ENCODE data around the gene ZKSCAN5. TPM values are rescaled to one million over a fixed set of nuclear protein-coding genes. Genes with fewer than 3 reads are reported as not detected.

The ZKSCAN5 gene
- total and polyA plus RNA-seq, 7 experiments from 2014 or later, result 4.1 to 11.0 (median 8.1) TPM

- ATAC-seq, result peak; percentile 26
- H3K36me3 Mint-ChIP-seq, result peaks cover 13 to 77% (median 39%) of the 10 kb centered on the region in 5 donors
- DNase-seq, result no peak
- intact Hi-C loops (cut with micrococcal nuclease), result no loop called here
- CTCF ChIA-PET, result interaction anchor here (0.6 kb wide), 1 partner anchor 765 kb away, joined by 4 read pairs; no protein-coding TSS in a partner anchor
- peaks cover 0 to 5% (median 4%) of the 10 kb centered on the region in 7 donors for H3K4me1 Mint-ChIP-seq
- no peak overlapping the region for H3K27ac ChIP-seq (ENCODE audit: low read depth, low read length)
- no peaks in the 10 kb centered on the region for H3K27me3 Mint-ChIP-seq
- POLR2A ChIA-PET, result interaction anchor here (1.1 kb wide), 1 partner anchor 11 kb away, joined by 3 read pairs; the partner anchor contains the start of gene ZNF394
- peaks cover 0 to 26% (median 16%) of the 10 kb centered on the region in 11 donors for H3K9me3 Mint-ChIP-seq
- H3K27ac Mint-ChIP-seq, result peak overlapping the region in 2 of 9 donors; percentile 5 to 20
- peaks cover 6 to 15% (median 13%) of the 10 kb centered on the region in 3 experiments for H3K9me3 ChIP-seq (ENCODE audit: control insufficient read depth in 2 of 3, low read length in 3 of 3)
- no peak overlapping the region for H3K4me3 ChIP-seq (ENCODE audit: low read length)
- peaks cover 8 to 35% (median 13%) of the 10 kb centered on the region in 3 experiments for H3K36me3 ChIP-seq (ENCODE audit: control insufficient read depth in 2 of 3, insufficient read depth in 3 of 3, low read length in 3 of 3)
- H3K4me3 Mint-ChIP-seq, result no peak overlapping the region
- no peaks in the 10 kb centered on the region for H3K4me1 ChIP-seq (ENCODE audit: control insufficient read depth in 2 of 2, insufficient read depth in 2 of 2, low read length in 2 of 2)
- H3K27me3 ChIP-seq (ENCODE audit: control insufficient read depth in 2 of 2, insufficient read depth in 2 of 2, low read length in 2 of 2), result no peaks in the 10 kb centered on the region
These were observed 15.2 kb upstream of the ZKSCAN5 start for GRCh38 chr7:99489235-99489634.

- H3K4me1 Mint-ChIP-seq, result peaks cover 0 to 5% (median 0%) of the 10 kb centered on the region in 7 donors
- no peaks in the 10 kb centered on the region for H3K27me3 Mint-ChIP-seq
- ChIA-PET CTCF (no interaction called here), POLR2A (interaction anchor here (0.7 to 1.3 kb wide), 3 partner anchors 9 to 40 kb away, joined by 3 to 4 read pairs (median 3); partner anchors contain the start of gene ZKSCAN5)
- Histone ChIP-seq H3K27ac (ENCODE audit: low read depth, low read length) (no peak overlapping the region), H3K36me3 (ENCODE audit: control insufficient read depth in 2 of 3, insufficient read depth in 3 of 3, low read length in 3 of 3) (peaks cover 16 to 42% (median 20%) of the 10 kb centered on the region in 3 experiments), H3K4me3 (ENCODE audit: low read length) (no peak overlapping the region), H3K27me3 (ENCODE audit: control insufficient read depth in 2 of 2, insufficient read depth in 2 of 2, low read length in 2 of 2) (no peaks in the 10 kb centered on the region), H3K9me3 (ENCODE audit: control insufficient read depth in 2 of 3, low read length in 3 of 3) (peaks cover 6 to 21% (median 15%) of the 10 kb centered on the region in 3 experiments), H3K4me1 (ENCODE audit: control insufficient read depth in 2 of 2, insufficient read depth in 2 of 2, low read length in 2 of 2) (no peaks in the 10 kb centered on the region)
- peaks cover 16 to 81% (median 43%) of the 10 kb centered on the region in 5 donors for H3K36me3 Mint-ChIP-seq
- intact Hi-C loops (cut with micrococcal nuclease), result no loop called here
- ATAC-seq (peak; percentile 20), DNase-seq (no peak)
- H3K4me3 Mint-ChIP-seq, result no peak overlapping the region
- H3K9me3 Mint-ChIP-seq, result peaks cover 0 to 30% (median 19%) of the 10 kb centered on the region in 11 donors
- no peak overlapping the region for H3K27ac Mint-ChIP-seq
These were observed 13.6 kb upstream of the ZKSCAN5 start for GRCh38 chr7:99490878-99491277.

GRCh38 chr7:99493823-99494222 lies 10.6 kb upstream of the ZKSCAN5 start:
- no peak overlapping the region for H3K4me3 ChIP-seq (ENCODE audit: low read length)
- peaks cover 14 to 15% of the 10 kb centered on the region in 2 donors for H3K4me1 ChIP-seq (ENCODE audit: control insufficient read depth in 2 of 2, insufficient read depth in 2 of 2, low read length in 2 of 2)
- Mint-ChIP-seq H3K4me1 (peaks cover 10 to 25% (median 19%) of the 10 kb centered on the region in 7 donors), H3K9me3 (peaks cover 0 to 32% (median 19%) of the 10 kb centered on the region in 11 donors), H3K36me3 (peaks cover 22 to 80% (median 51%) of the 10 kb centered on the region in 5 donors), H3K27me3 (no peaks in the 10 kb centered on the region), H3K27ac (peak overlapping the region in 4 of 9 donors; percentile 14 to 73 (median 47)), H3K4me3 (peak overlapping the region in 1 of 10 donors; percentile 34)
- H3K27ac ChIP-seq (ENCODE audit: low read depth, low read length), result no peak overlapping the region
- POLR2A ChIA-PET, result interaction anchor here (1.0 kb wide), 1 partner anchor 29 kb away, joined by 3 read pairs; no protein-coding TSS in a partner anchor
- no peaks in the 10 kb centered on the region for H3K27me3 ChIP-seq (ENCODE audit: control insufficient read depth in 2 of 2, insufficient read depth in 2 of 2, low read length in 2 of 2)
- DNase-seq (no peak), ATAC-seq (no peak)
- H3K36me3 ChIP-seq (ENCODE audit: control insufficient read depth in 2 of 3, insufficient read depth in 3 of 3, low read length in 3 of 3), result peaks cover 20 to 47% (median 24%) of the 10 kb centered on the region in 3 experiments
- peaks cover 6 to 21% (median 15%) of the 10 kb centered on the region in 3 experiments for H3K9me3 ChIP-seq (ENCODE audit: control insufficient read depth in 2 of 3, low read length in 3 of 3)
- CTCF ChIA-PET, result no interaction called here
- intact Hi-C loops (cut with micrococcal nuclease), result no loop called here

GRCh38 chr7:99497766-99498545 lies 6.5 kb upstream of the ZKSCAN5 start:
- Histone ChIP-seq H3K4me1 (ENCODE audit: control insufficient read depth in 2 of 2, insufficient read depth in 2 of 2, low read length in 2 of 2) (peaks cover 19 to 23% of the 10 kb centered on the region in 2 donors), H3K27me3 (ENCODE audit: control insufficient read depth in 2 of 2, insufficient read depth in 2 of 2, low read length in 2 of 2) (no peaks in the 10 kb centered on the region), H3K4me3 (ENCODE audit: low read length) (peak overlapping the region; percentile 99), H3K36me3 (ENCODE audit: control insufficient read depth in 2 of 3, insufficient read depth in 3 of 3, low read length in 3 of 3) (peaks cover 20 to 50% (median 21%) of the 10 kb centered on the region in 3 experiments), H3K27ac (ENCODE audit: low read depth, low read length) (peak overlapping the region; percentile 98), H3K9me3 (ENCODE audit: control insufficient read depth in 2 of 3, low read length in 3 of 3) (peaks cover 6 to 17% (median 13%) of the 10 kb centered on the region in 3 experiments)
- CTCF ChIA-PET, result no interaction called here
- Mint-ChIP-seq H3K4me1 (peaks cover 14 to 41% (median 35%) of the 10 kb centered on the region in 7 donors), H3K9me3 (peaks cover 0 to 21% (median 16%) of the 10 kb centered on the region in 11 donors), H3K27ac (peak overlapping the region in 8 of 9 donors; percentile 69 to 99 (median 87)), H3K36me3 (peaks cover 19 to 63% (median 34%) of the 10 kb centered on the region in 5 donors), H3K4me3 (peak overlapping the region; percentile 95 to 100 (median 98)), H3K27me3 (no peaks in the 10 kb centered on the region)
- ATAC-seq, result no peak
- intact Hi-C loops (cut with micrococcal nuclease), result no loop called here
- no peak for DNase-seq
- POLR2A ChIA-PET, result interaction anchor here (0.8 to 2.4 kb wide), 5 partner anchors 8 to 152 kb away, joined by 3 to 12 read pairs (median 4); partner anchors contain the start of genes FAM200A and ZNF655

GRCh38 chr7:99498546-99498944 lies 5.9 kb upstream of the ZKSCAN5 start:
- intact Hi-C loops (cut with micrococcal nuclease), result no loop called here
- Mint-ChIP-seq H3K27me3 (no peaks in the 10 kb centered on the region), H3K9me3 (peaks cover 0 to 17% (median 10%) of the 10 kb centered on the region in 11 donors), H3K4me1 (peaks cover 14 to 41% (median 35%) of the 10 kb centered on the region in 7 donors), H3K27ac (peak overlapping the region; percentile 86 to 100 (median 98)), H3K36me3 (peaks cover 16 to 57% (median 28%) of the 10 kb centered on the region in 5 donors), H3K4me3 (peak overlapping the region; percentile 95 to 100 (median 98))
- POLR2A ChIA-PET, result interaction anchor here (0.7 to 2.5 kb wide), 7 partner anchors 25 to 152 kb away, joined by 3 to 33 read pairs (median 4); partner anchors contain the start of genes FAM200A and ZNF655
- CTCF ChIA-PET, result no interaction called here
- H3K4me3 ChIP-seq (ENCODE audit: low read length), result peak overlapping the region; percentile 99
- peaks cover 19 to 23% of the 10 kb centered on the region in 2 donors for H3K4me1 ChIP-seq (ENCODE audit: control insufficient read depth in 2 of 2, insufficient read depth in 2 of 2, low read length in 2 of 2)
- no peaks in the 10 kb centered on the region for H3K27me3 ChIP-seq (ENCODE audit: control insufficient read depth in 2 of 2, insufficient read depth in 2 of 2, low read length in 2 of 2)
- no peak for DNase-seq
- H3K36me3 ChIP-seq (ENCODE audit: control insufficient read depth in 2 of 3, insufficient read depth in 3 of 3, low read length in 3 of 3), result peaks cover 18 to 44% (median 18%) of the 10 kb centered on the region in 3 experiments
- no peak for ATAC-seq
- H3K9me3 ChIP-seq (ENCODE audit: control insufficient read depth in 2 of 3, low read length in 3 of 3), result peaks cover 4 to 13% (median 9%) of the 10 kb centered on the region in 3 experiments
- H3K27ac ChIP-seq (ENCODE audit: low read depth, low read length), result peak overlapping the region; percentile 98

GRCh38 chr7:99499371-99499720 lies 5.1 kb upstream of the ZKSCAN5 start:
- H3K4me1 ChIP-seq (ENCODE audit: control insufficient read depth in 2 of 2, insufficient read depth in 2 of 2, low read length in 2 of 2), result peaks cover 19 to 27% of the 10 kb centered on the region in 2 donors
- peak overlapping the region; percentile 95 to 100 (median 99) for H3K27ac Mint-ChIP-seq
- peak in 7 of 9 donors; percentile 34 to 63 (median 49) for DNase-seq
- peaks cover 8 to 49% (median 20%) of the 10 kb centered on the region in 5 donors for H3K36me3 Mint-ChIP-seq
- H3K27me3 ChIP-seq (ENCODE audit: control insufficient read depth in 2 of 2, insufficient read depth in 2 of 2, low read length in 2 of 2), result no peaks in the 10 kb centered on the region
- H3K36me3 ChIP-seq (ENCODE audit: control insufficient read depth in 2 of 3, insufficient read depth in 3 of 3, low read length in 3 of 3), result peaks cover 10 to 36% (median 10%) of the 10 kb centered on the region in 3 experiments
- H3K4me3 ChIP-seq (ENCODE audit: low read length), result peak overlapping the region; percentile 99
- peaks cover 0 to 5% (median 1%) of the 10 kb centered on the region in 3 experiments for H3K9me3 ChIP-seq (ENCODE audit: control insufficient read depth in 2 of 3, low read length in 3 of 3)
- peak overlapping the region; percentile 98 for H3K27ac ChIP-seq (ENCODE audit: low read depth, low read length)
- H3K4me1 Mint-ChIP-seq, result peaks cover 14 to 41% (median 35%) of the 10 kb centered on the region in 7 donors
- intact Hi-C loops (cut with micrococcal nuclease), result no loop called here
- peak overlapping the region; percentile 95 to 100 (median 98) for H3K4me3 Mint-ChIP-seq
- H3K9me3 Mint-ChIP-seq, result peaks cover 0 to 9% (median 2%) of the 10 kb centered on the region in 11 donors
- POLR2A ChIA-PET, result interaction anchor here (0.6 to 2.7 kb wide), 19 partner anchors 8 to 134 kb away, joined by 3 to 33 read pairs (median 5); partner anchors contain the start of genes ATP5MF, BUD31, FAM200A and PDAP1
- H3K27me3 Mint-ChIP-seq, result no peaks in the 10 kb centered on the region
- ATAC-seq, result peak; percentile 66
- CTCF ChIA-PET, result no interaction called here

All from naive thymus-derived CD4-positive, alpha-beta T cell (primary cell).